OCI-LY7 (cell line): ENCODE measurements around the gene EMC9. TPM values are rescaled to one million over a fixed set of nuclear protein-coding genes. Genes with fewer than 3 reads are reported as not detected.

ENCODE experiments used
- BruUV-seq: library from RNA; stranded (reverse); fragments of 400-500 nt; replicated peaks from 2 replicates; lab custom pipeline; 2021; lab: Mats Ljungman, UMichigan
- CTCF ChIA-PET: fragments of 300-600 bp; sonication (Branson Sonifier 250); formaldehyde crosslinking; loops from one replicate; lab custom pipeline; 2022; ENCODE audit warnings: antibody characterized with exemption; ENCODE audit not compliant: unreplicated experiment; lab: Charles Lee
- POLR2A ChIA-PET: fragments of 300-600 bp; sonication (Branson Sonifier 250); formaldehyde crosslinking; loops from one replicate; lab custom pipeline; 2022; ENCODE audit warnings: antibody characterized with exemption; lab: Charles Lee
- DNase-seq: peaks from one replicate; pipeline ENCODE4 v3.0.0-alpha.2; 2015; ENCODE audit warnings: low spot score
- H2AFZ ChIP-seq: fragments of 200-600 bp; sonication (generic), shearing (Covaris generic); 2 replicates; pipeline ENCODE4 v1.6.1; 2014; ENCODE audit warnings: mild to moderate bottlenecking, antibody characterized with exemption, low read length, moderate library complexity
- H3K27ac ChIP-seq: fragments of 200-600 bp; sonication (generic); 2 replicates; pipeline ENCODE4 v1.5.1; 2014; ENCODE audit warnings: mixed run types, low read depth, mild to moderate bottlenecking, moderate library complexity, low read length, inconsistent platforms; ENCODE audit not compliant: poor library complexity, severe bottlenecking
- H3K36me3 ChIP-seq: fragments of 200-600 bp; sonication (generic); 2 replicates; pipeline ENCODE4 v1.6.1; 2014; ENCODE audit warnings: mild to moderate bottlenecking, antibody characterized with exemption, low read length, moderate library complexity, mixed read lengths; ENCODE audit not compliant: insufficient read depth
- H3K4me1 ChIP-seq: fragments of 200-600 bp; sonication (generic); 2 replicates; pipeline ENCODE4 v1.5.1; 2014; ENCODE audit warnings: mild to moderate bottlenecking, low read length; ENCODE audit not compliant: insufficient read depth, poor library complexity, severe bottlenecking
- H3K4me2 ChIP-seq: fragments of 200-600 bp; sonication (generic); 2 replicates; pipeline ENCODE4 v1.6.1; 2014; ENCODE audit warnings: mild to moderate bottlenecking, low read length
- H3K4me3 ChIP-seq: fragments of 200-600 bp; sonication (generic); 2 replicates; pipeline ENCODE4 v1.5.1; 2014; ENCODE audit warnings: mild to moderate bottlenecking, low read depth, low read length; ENCODE audit not compliant: poor library complexity, severe bottlenecking
- H3K79me2 ChIP-seq: fragments of 200-600 bp; sonication (generic); 2 replicates; pipeline ENCODE4 v1.6.1; 2016; ENCODE audit warnings: low read depth, mild to moderate bottlenecking, low read length, moderate library complexity, mixed read lengths; ENCODE audit not compliant: insufficient read depth
- H3K9me2 ChIP-seq: fragments of 200-600 bp; sonication (generic); 2 replicates; pipeline ENCODE4 v1.6.1; 2016; ENCODE audit warnings: mild to moderate bottlenecking, low read length, mixed read lengths; ENCODE audit not compliant: insufficient read depth
- H3K9me3 ChIP-seq: fragments of 200-600 bp; sonication (generic); 2 replicates; pipeline ENCODE4 v1.6.1; 2014; ENCODE audit warnings: mild to moderate bottlenecking, mixed run types, low read length, mixed read lengths
- H4K20me1 ChIP-seq: fragments of 200-600 bp; sonication (generic); 2 replicates; pipeline ENCODE4 v1.6.1; 2014; ENCODE audit warnings: mild to moderate bottlenecking, antibody characterized with exemption, low read length, moderate library complexity, mixed read lengths; ENCODE audit not compliant: insufficient read depth
- EZH2phosphoT487 ChIP-seq: fragments of 200-600 bp; sonication (generic); IDR thresholded peaks from 2 replicates; pipeline ENCODE4 v1.6.1; 2018; ENCODE audit warnings: low read depth, borderline replicate concordance, mild to moderate bottlenecking, mixed run types, antibody characterized with exemption, low read length, moderate library complexity, mixed read lengths
- intact Hi-C: fragments of 100-400 bp; cut with micrococcal nuclease; formaldehyde crosslinking; loops from one replicate; pipeline ENCODE4 v1.10.0; 2022; ENCODE audit not compliant: unreplicated experiment
- total RNA-seq, 2 experiments: library from RNA; depleted of rRNA in 1 of 2; stranded (reverse); fragments of >200 nt in 1 of 2; shearing (Covaris generic) in 1 of 2; gene quantifications; 2 replicates each; pipeline ENCODE4 v1.2.3, GENCODE V29; 2014 to 2022
- TF ChIP-seq, protein P1 (sequence below): fragments of 200-600 bp; sonication (generic); conservative IDR thresholded peaks from 2 replicates; pipeline ENCODE4 v1.5.1; 2014; ENCODE audit warnings: mild to moderate bottlenecking, antibody characterized with exemption, low read length, moderate library complexity, mixed read lengths

The EMC9 gene
- total RNA-seq, 2 experiments from 2014 or later, result 72.0 to 74.8 TPM

DNA sequence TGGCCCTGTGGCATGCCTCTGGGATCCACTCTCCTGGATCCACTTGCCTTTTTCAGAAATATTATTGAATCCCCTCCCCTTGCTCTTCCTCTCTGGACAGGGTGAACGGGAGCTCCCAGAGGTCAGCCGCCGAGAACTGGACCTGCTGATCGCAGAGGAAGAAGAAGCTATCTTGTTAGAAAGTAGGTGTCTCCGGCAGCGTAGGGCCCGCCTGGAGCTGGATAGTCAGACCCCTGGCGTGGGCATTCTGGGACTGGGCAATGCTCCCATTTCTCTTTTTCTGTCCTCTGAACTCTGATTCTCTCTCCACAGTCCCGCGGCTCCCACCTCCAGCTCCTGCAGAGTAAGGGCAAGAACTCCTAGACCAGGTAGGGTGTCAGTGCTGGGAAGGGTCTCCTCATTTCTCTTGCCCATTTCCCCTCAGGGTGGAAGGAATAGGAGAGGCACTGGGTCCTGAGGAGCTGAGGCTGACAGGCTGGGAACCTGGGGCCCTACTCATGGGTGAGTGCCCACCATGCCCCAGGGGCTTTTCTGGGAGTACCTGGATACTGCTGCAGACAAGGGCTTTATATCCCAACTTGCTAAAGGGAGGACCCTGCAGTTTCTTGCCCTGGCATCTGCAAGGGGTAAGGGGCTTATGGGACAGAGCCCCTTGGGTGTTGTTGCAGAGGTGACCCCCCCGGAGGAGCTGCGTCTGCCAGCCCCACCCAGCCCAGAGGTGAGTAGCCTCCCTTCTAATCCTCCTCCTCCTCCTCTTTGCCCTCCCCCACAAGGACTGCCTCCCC, 35.8 kb upstream of the EMC9 start:
- Histone ChIP-seq H3K9me3 (no peaks in the 10 kb centered on the region), H4K20me1 (no peaks in the 10 kb centered on the region), H3K36me3 (peaks cover 38% of the 10 kb centered on the region), H3K79me2 (no peaks in the 10 kb centered on the region), H3K4me3 (no peak overlapping the region), H3K4me1 (no peaks in the 10 kb centered on the region), H2AFZ (no peak overlapping the region), H3K4me2 (no peak overlapping the region), H3K27ac (no peak overlapping the region), H3K9me2 (no peaks in the 10 kb centered on the region)
- no peak for DNase-seq
- TF ChIP-seq, protein P1, sequence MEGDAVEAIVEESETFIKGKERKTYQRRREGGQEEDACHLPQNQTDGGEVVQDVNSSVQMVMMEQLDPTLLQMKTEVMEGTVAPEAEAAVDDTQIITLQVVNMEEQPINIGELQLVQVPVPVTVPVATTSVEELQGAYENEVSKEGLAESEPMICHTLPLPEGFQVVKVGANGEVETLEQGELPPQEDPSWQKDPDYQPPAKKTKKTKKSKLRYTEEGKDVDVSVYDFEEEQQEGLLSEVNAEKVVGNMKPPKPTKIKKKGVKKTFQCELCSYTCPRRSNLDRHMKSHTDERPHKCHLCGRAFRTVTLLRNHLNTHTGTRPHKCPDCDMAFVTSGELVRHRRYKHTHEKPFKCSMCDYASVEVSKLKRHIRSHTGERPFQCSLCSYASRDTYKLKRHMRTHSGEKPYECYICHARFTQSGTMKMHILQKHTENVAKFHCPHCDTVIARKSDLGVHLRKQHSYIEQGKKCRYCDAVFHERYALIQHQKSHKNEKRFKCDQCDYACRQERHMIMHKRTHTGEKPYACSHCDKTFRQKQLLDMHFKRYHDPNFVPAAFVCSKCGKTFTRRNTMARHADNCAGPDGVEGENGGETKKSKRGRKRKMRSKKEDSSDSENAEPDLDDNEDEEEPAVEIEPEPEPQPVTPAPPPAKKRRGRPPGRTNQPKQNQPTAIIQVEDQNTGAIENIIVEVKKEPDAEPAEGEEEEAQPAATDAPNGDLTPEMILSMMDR, result no peak
- intact Hi-C loops, result no loop called here
- ChIA-PET POLR2A (interaction anchor here (1.1 kb wide), 1 partner anchor 10 kb away, joined by 4 read pairs; no protein-coding TSS in a partner anchor), CTCF (no interaction called here)
- no TSS peak for BruUV-seq

DNA sequence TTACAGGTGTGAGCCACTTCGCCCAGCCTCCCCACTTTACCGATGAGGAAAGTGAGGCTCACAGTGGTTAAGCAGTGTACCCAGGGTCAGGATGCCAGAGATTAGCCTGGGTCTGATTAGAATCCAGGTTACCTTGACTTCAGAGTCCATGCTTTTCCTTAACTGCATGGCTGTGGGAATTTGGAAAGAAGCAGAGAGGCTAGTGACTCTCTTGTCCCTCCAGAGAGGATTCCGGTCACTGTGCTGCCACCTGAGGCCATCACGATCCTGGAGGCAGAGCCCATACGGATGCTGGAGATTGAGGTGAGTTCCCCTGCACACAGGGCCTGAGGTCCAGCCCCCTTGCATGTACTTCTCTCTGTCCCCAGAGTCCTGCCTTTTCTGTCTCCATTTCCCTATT, 35.2 kb upstream of the EMC9 start:
- Histone ChIP-seq H3K36me3 (peaks cover 35% of the 10 kb centered on the region), H4K20me1 (no peaks in the 10 kb centered on the region), H3K4me1 (no peaks in the 10 kb centered on the region), H3K4me3 (no peak overlapping the region), H3K79me2 (no peaks in the 10 kb centered on the region), H3K9me3 (no peaks in the 10 kb centered on the region), H3K4me2 (no peak overlapping the region), H3K9me2 (no peaks in the 10 kb centered on the region), H2AFZ (no peak overlapping the region), H3K27ac (no peak overlapping the region)
- ChIA-PET CTCF (no interaction called here), POLR2A (no interaction called here)
- BruUV-seq, result no TSS peak
- DNase-seq, result no peak
- intact Hi-C loops, result no loop called here
- TF ChIP-seq EZH2phosphoT487, result no peak
- TF ChIP-seq, protein P1, result no peak

DNA sequence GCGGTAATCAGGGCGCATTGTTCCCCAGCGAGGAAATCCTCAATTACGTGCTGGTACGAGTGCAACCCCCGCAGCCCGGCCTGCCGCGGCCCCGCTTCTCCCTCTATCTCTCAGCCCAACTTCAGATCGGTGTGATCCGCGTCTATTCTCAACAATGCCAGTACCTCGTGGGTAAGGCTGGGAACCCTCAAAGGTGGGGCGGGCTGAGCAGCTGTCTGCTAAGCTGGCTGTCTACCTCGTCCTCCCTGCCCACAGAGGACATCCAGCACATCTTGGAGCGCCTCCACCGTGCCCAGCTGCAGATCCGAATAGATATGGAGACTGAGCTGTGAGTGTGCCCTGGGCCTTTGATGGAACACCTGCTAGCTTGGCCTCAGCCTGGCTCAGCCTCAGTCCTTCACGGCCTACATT, 31.5 kb upstream of the EMC9 start:
- Histone ChIP-seq H3K4me2 (no peak overlapping the region), H3K9me2 (no peaks in the 10 kb centered on the region), H3K4me1 (no peaks in the 10 kb centered on the region), H4K20me1 (no peaks in the 10 kb centered on the region), H3K36me3 (no peaks in the 10 kb centered on the region), H2AFZ (no peak overlapping the region), H3K4me3 (no peak overlapping the region), H3K27ac (no peak overlapping the region), H3K79me2 (no peaks in the 10 kb centered on the region), H3K9me3 (no peaks in the 10 kb centered on the region)
- no peak for DNase-seq
- ChIA-PET POLR2A (interaction anchor here (0.9 kb wide), 1 partner anchor 101 kb away, joined by 3 read pairs; no protein-coding TSS in a partner anchor), CTCF (interaction anchor here (1.3 kb wide), 1 partner anchor 12 kb away, joined by 3 read pairs; the partner anchor contains the start of gene IRF9)
- intact Hi-C loops, result no loop called here
- no TSS peak for BruUV-seq
- no peak for TF ChIP-seq EZH2phosphoT487
- TF ChIP-seq, protein P1, result no peak
